ENCODE results near the gene BEND2. TPM values are rescaled to one million over a fixed set of nuclear protein-coding genes. Genes with fewer than 3 reads are reported as not detected.

Gene BEND2
- total and polyA plus RNA-seq, 9 of the 15 experiments (the other 6 are each of a cell fraction or from before 2014, with no cell fraction given), result 0.01 to 0.18 (median 0.06) TPM; not detected in 3

DNA sequence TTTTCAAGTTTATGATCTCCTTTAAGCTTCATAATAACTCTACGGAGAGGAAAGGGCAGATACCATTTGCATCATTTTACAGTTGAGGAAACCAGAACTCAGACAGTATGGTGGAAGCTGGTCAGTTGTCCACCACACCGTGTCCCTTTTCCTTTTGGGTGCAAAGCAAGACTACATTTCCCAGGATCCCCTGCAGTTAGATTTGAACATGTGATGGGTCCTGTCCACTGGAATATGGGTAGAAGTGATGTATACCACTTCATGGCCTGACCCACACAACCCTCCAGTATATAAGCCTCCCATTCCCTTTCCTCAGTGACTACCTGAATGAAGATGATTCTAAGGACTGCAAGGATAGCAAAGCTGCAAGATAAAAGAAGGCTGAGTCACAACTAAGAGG, 74.7 kb downstream of the BEND2 start (continued):
- TF ChIP-seq, protein P1, sequence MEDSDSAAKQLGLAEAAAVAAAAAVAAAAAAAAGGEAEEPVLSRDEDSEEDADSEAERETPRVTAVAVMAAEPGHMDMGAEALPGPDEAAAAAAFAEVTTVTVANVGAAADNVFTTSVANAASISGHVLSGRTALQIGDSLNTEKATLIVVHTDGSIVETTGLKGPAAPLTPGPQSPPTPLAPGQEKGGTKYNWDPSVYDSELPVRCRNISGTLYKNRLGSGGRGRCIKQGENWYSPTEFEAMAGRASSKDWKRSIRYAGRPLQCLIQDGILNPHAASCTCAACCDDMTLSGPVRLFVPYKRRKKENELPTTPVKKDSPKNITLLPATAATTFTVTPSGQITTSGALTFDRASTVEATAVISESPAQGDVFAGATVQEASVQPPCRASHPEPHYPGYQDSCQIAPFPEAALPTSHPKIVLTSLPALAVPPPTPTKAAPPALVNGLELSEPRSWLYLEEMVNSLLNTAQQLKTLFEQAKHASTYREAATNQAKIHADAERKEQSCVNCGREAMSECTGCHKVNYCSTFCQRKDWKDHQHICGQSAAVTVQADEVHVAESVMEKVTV (CRISPR knock-in tag; IDR thresholded peaks at IDR 0.05), result no peak
- TF ChIP-seq MCM7 (IDR thresholded peaks at IDR 0.05) (no peak), RBM25 (IDR thresholded peaks at IDR 0.05; ENCODE audit: low read depth, low read length, severe bottlenecking) (no peak), SIX5 (IDR thresholded peaks at IDR 0.05; ENCODE audit: borderline replicate concordance in 1 of 2, insufficient read depth in 1 of 2, low read depth in 1 of 2, low read length in 2 of 2) (peak in 1 of 2 experiments; percentile 32; a peak in 2 of 4 replicates), ZFPM2 (CRISPR knock-in tag; IDR thresholded peaks at IDR 0.05) (no peak), ZNF436 (CRISPR knock-in tag; IDR thresholded peaks at IDR 0.05) (no peak), SIRT6 (IDR thresholded peaks at IDR 0.05; ENCODE audit: low read depth, low read length) (no peak), WHSC1 (IDR thresholded peaks at IDR 0.05; ENCODE audit: low read length) (no peak), SOX6 (IDR thresholded peaks at IDR 0.05) (no peak), CHCHD3 (CRISPR knock-in tag; IDR thresholded peaks at IDR 0.05) (no peak), CAMTA2 (CRISPR knock-in tag; conservative IDR thresholded peaks at IDR 0.05) (no peak)
- TF ChIP-seq, protein P2, sequence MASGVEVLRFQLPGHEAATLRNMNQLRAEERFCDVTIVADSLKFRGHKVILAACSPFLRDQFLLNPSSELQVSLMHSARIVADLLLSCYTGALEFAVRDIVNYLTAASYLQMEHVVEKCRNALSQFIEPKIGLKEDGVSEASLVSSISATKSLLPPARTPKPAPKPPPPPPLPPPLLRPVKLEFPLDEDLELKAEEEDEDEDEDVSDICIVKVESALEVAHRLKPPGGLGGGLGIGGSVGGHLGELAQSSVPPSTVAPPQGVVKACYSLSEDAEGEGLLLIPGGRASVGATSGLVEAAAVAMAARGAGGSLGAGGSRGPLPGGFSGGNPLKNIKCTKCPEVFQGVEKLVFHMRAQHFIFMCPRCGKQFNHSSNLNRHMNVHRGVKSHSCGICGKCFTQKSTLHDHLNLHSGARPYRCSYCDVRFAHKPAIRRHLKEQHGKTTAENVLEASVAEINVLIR (CRISPR knock-in tag; IDR thresholded peaks at IDR 0.05), result no peak
- TF ChIP-seq, protein P3, sequence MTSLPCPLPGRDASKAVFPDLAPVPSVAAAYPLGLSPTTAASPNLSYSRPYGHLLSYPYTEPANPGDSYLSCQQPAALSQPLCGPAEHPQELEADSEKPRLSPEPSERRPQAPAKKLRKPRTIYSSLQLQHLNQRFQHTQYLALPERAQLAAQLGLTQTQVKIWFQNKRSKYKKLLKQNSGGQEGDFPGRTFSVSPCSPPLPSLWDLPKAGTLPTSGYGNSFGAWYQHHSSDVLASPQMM (CRISPR knock-in tag; IDR thresholded peaks at IDR 0.05), result no peak
- TF ChIP-seq, protein P4, sequence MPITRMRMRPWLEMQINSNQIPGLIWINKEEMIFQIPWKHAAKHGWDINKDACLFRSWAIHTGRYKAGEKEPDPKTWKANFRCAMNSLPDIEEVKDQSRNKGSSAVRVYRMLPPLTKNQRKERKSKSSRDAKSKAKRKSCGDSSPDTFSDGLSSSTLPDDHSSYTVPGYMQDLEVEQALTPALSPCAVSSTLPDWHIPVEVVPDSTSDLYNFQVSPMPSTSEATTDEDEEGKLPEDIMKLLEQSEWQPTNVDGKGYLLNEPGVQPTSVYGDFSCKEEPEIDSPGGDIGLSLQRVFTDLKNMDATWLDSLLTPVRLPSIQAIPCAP (CRISPR knock-in tag; IDR thresholded peaks at IDR 0.05; ENCODE audit: borderline replicate concordance), result no peak
